ENCODE data around the gene HNRNPUL1. TPM values are rescaled to one million over a fixed set of nuclear protein-coding genes. Genes with fewer than 3 reads are reported as not detected.

Gene HNRNPUL1
- total and polyA plus RNA-seq, 3 experiments from 2014 or later: 100 to 279 (median 270) TPM

- Mint-ChIP-seq H3K4me3 (peak overlapping the region; percentile 91 to 99 (median 97)), H3K4me1 (peaks cover 24 to 38% (median 32%) of the 10 kb centered on the region in 3 donors), H3K9me3 (peaks cover 0 to 4% (median 2%) of the 10 kb centered on the region in 5 donors), H3K36me3 (peaks cover 0 to 32% (median 3%) of the 10 kb centered on the region in 3 donors), H3K27ac (peak overlapping the region; percentile 99 to 100 (median 100)), H3K27me3 (peaks cover 0 to 19% of the 10 kb centered on the region in 2 donors)
- DNase-seq: no peak
- CTCF ChIA-PET: interaction anchor here (0.7 to 7.0 kb wide), 5 partner anchors 27 to 117 kb away, joined by 3 to 101 read pairs (median 5); partner anchors contain the start of gene CCDC97
- Histone ChIP-seq H3K27me3 (ENCODE audit: insufficient read depth, low read length, poor library complexity, severe bottlenecking) (no peaks in the 10 kb centered on the region), H3K4me3 (ENCODE audit: low read length) (peak overlapping the region; percentile 72), H3K4me1 (ENCODE audit: insufficient read depth, low read length) (peaks cover 20% of the 10 kb centered on the region), H3K9me3 (ENCODE audit: low read length) (no peaks in the 10 kb centered on the region), H3K27ac (ENCODE audit: low read depth, low read length) (peak overlapping the region; percentile 100), H3K36me3 (ENCODE audit: insufficient read depth, low read length) (no peaks in the 10 kb centered on the region)
- POLR2A ChIA-PET: interaction anchor here (0.8 to 6.5 kb wide), 7 partner anchors 35 to 599 kb away, joined by 3 to 128 read pairs (median 8); partner anchors contain the start of gene CCDC97
Observed at GRCh38 chr19:41261474-41262190, 2.5 kb upstream of the HNRNPUL1 start.

GRCh38 chr19:41263042-41263849 lies 926 bp upstream of the HNRNPUL1 start:
- ChIA-PET POLR2A (interaction anchor here (0.6 to 6.5 kb wide), 31 partner anchors 9 to 915 kb away, joined by 3 to 128 read pairs (median 5); partner anchors contain the start of genes ACTMAP, B9D2, C19orf47 and CCDC97), CTCF (interaction anchor here (0.7 to 7.0 kb wide), 14 partner anchors 14 to 177 kb away, joined by 3 to 101 read pairs (median 4); partner anchors contain the start of genes B9D2, CCDC97 and DMAC2)
- Histone ChIP-seq H3K4me1 (ENCODE audit: insufficient read depth, low read length) (peaks cover 34% of the 10 kb centered on the region), H3K9me3 (ENCODE audit: low read length) (no peaks in the 10 kb centered on the region), H3K27ac (ENCODE audit: low read depth, low read length) (peak overlapping the region; percentile 100), H3K36me3 (ENCODE audit: insufficient read depth, low read length) (peaks cover 7% of the 10 kb centered on the region), H3K27me3 (ENCODE audit: insufficient read depth, low read length, poor library complexity, severe bottlenecking) (no peaks in the 10 kb centered on the region), H3K4me3 (ENCODE audit: low read length) (peak overlapping the region; percentile 72)
- Mint-ChIP-seq H3K4me3 (peak overlapping the region; percentile 91 to 99 (median 97)), H3K4me1 (peaks cover 37 to 54% (median 47%) of the 10 kb centered on the region in 3 donors), H3K9me3 (peaks cover 0 to 4% (median 2%) of the 10 kb centered on the region in 5 donors), H3K27ac (peak overlapping the region; percentile 99 to 100 (median 100)), H3K36me3 (peaks cover 0 to 48% (median 3%) of the 10 kb centered on the region in 3 donors), H3K27me3 (peaks cover 0 to 19% of the 10 kb centered on the region in 2 donors)
- DNase-seq: peak; percentile 88 to 97 (median 96)

GRCh38 chr19:41264581-41265394 lies 616 bp downstream of the HNRNPUL1 start:
- ChIA-PET CTCF (interaction anchor here (0.7 to 7.0 kb wide), 9 partner anchors 14 to 90 kb away, joined by 3 to 101 read pairs (median 4); partner anchors contain the start of gene CCDC97), POLR2A (interaction anchor here (0.6 to 6.5 kb wide), 13 partner anchors 33 to 655 kb away, joined by 3 to 128 read pairs (median 6); partner anchors contain the start of genes B9D2, CCDC97, RPS19 and TGFB1)
- Mint-ChIP-seq H3K36me3 (peaks cover 0 to 61% (median 3%) of the 10 kb centered on the region in 3 donors), H3K4me3 (peak overlapping the region; percentile 91 to 99 (median 97)), H3K27ac (peak overlapping the region; percentile 99 to 100 (median 100)), H3K9me3 (peaks cover 0 to 4% (median 2%) of the 10 kb centered on the region in 5 donors), H3K4me1 (peaks cover 37 to 57% (median 47%) of the 10 kb centered on the region in 3 donors), H3K27me3 (peaks cover 0 to 19% of the 10 kb centered on the region in 2 donors)
- Histone ChIP-seq H3K27ac (ENCODE audit: low read depth, low read length) (peak overlapping the region; percentile 92), H3K36me3 (ENCODE audit: insufficient read depth, low read length) (peaks cover 21% of the 10 kb centered on the region), H3K4me1 (ENCODE audit: insufficient read depth, low read length) (peaks cover 34% of the 10 kb centered on the region), H3K27me3 (ENCODE audit: insufficient read depth, low read length, poor library complexity, severe bottlenecking) (no peaks in the 10 kb centered on the region), H3K4me3 (ENCODE audit: low read length) (peak overlapping the region; percentile 82), H3K9me3 (ENCODE audit: low read length) (no peaks in the 10 kb centered on the region)
- DNase-seq: peak; percentile 31 to 68 (median 39)

- Mint-ChIP-seq H3K4me1 (peaks cover 37 to 57% (median 47%) of the 10 kb centered on the region in 3 donors), H3K4me3 (peak overlapping the region; percentile 91 to 99 (median 97)), H3K9me3 (peaks cover 0 to 4% (median 2%) of the 10 kb centered on the region in 5 donors), H3K27ac (peak overlapping the region; percentile 85 to 100 (median 100)), H3K36me3 (peaks cover 0 to 65% (median 3%) of the 10 kb centered on the region in 3 donors), H3K27me3 (peaks cover 0 to 19% of the 10 kb centered on the region in 2 donors)
- no peaks in the 10 kb centered on the region for H3K9me3 ChIP-seq (ENCODE audit: low read length)
- H3K4me1 ChIP-seq (ENCODE audit: insufficient read depth, low read length): peaks cover 34% of the 10 kb centered on the region
- H3K27ac ChIP-seq (ENCODE audit: low read depth, low read length): peak overlapping the region; percentile 92
- ChIA-PET CTCF (interaction anchor here (0.8 to 6.4 kb wide), 3 partner anchors 31 to 61 kb away, joined by 3 to 101 read pairs (median 8); partner anchors contain the start of gene CCDC97), POLR2A (interaction anchor here (0.6 to 6.5 kb wide), 5 partner anchors 41 to 184 kb away, joined by 4 to 128 read pairs (median 23); partner anchors contain the start of genes CCDC97 and TGFB1)
- peak overlapping the region; percentile 82 for H3K4me3 ChIP-seq (ENCODE audit: low read length)
- peaks cover 23% of the 10 kb centered on the region for H3K36me3 ChIP-seq (ENCODE audit: insufficient read depth, low read length)
- no peaks in the 10 kb centered on the region for H3K27me3 ChIP-seq (ENCODE audit: insufficient read depth, low read length, poor library complexity, severe bottlenecking)
- DNase-seq: peak in 1 of 5 donors; percentile 15
Observed at GRCh38 chr19:41265395-41266153, 1.4 kb downstream of the HNRNPUL1 start.

- Histone ChIP-seq H3K9me3 (ENCODE audit: low read length) (no peaks in the 10 kb centered on the region), H3K27ac (ENCODE audit: low read depth, low read length) (no peak overlapping the region), H3K4me1 (ENCODE audit: insufficient read depth, low read length) (peaks cover 26% of the 10 kb centered on the region), H3K27me3 (ENCODE audit: insufficient read depth, low read length, poor library complexity, severe bottlenecking) (no peaks in the 10 kb centered on the region), H3K4me3 (ENCODE audit: low read length) (no peak overlapping the region), H3K36me3 (ENCODE audit: insufficient read depth, low read length) (peaks cover 58% of the 10 kb centered on the region)
- peaks cover 6 to 86% (median 18%) of the 10 kb centered on the region in 3 donors for H3K36me3 Mint-ChIP-seq
- H3K27ac Mint-ChIP-seq: peak overlapping the region in 2 of 8 donors; percentile 50 to 99
- no peak for DNase-seq
- peaks cover 0 to 1% of the 10 kb centered on the region in 2 donors for H3K27me3 Mint-ChIP-seq
- H3K4me3 Mint-ChIP-seq: no peak overlapping the region
- POLR2A ChIA-PET: interaction anchor here (0.9 kb wide), 1 partner anchor 16 kb away, joined by 3 read pairs; no protein-coding TSS in a partner anchor
- CTCF ChIA-PET: interaction anchor here (0.7 kb wide), 1 partner anchor 26 kb away, joined by 3 read pairs; no protein-coding TSS in a partner anchor
- H3K4me1 Mint-ChIP-seq: peaks cover 28 to 44% (median 35%) of the 10 kb centered on the region in 3 donors
- H3K9me3 Mint-ChIP-seq: peaks cover 0 to under 1% (median 0%) of the 10 kb centered on the region in 5 donors
Observed at GRCh38 chr19:41269055-41269454, 4.9 kb downstream of the HNRNPUL1 start.

GRCh38 chr19:41269571-41269970 lies 5.4 kb downstream of the HNRNPUL1 start:
- Mint-ChIP-seq H3K36me3 (peaks cover 6 to 89% (median 18%) of the 10 kb centered on the region in 3 donors), H3K4me1 (peaks cover 28 to 44% (median 35%) of the 10 kb centered on the region in 3 donors), H3K27me3 (no peaks in the 10 kb centered on the region), H3K9me3 (no peaks in the 10 kb centered on the region), H3K4me3 (no peak overlapping the region), H3K27ac (peak overlapping the region in 4 of 8 donors; percentile 27 to 50 (median 40))
- no peak for DNase-seq
- Histone ChIP-seq H3K9me3 (ENCODE audit: low read length) (no peaks in the 10 kb centered on the region), H3K4me3 (ENCODE audit: low read length) (no peak overlapping the region), H3K27ac (ENCODE audit: low read depth, low read length) (no peak overlapping the region), H3K36me3 (ENCODE audit: insufficient read depth, low read length) (peaks cover 63% of the 10 kb centered on the region), H3K27me3 (ENCODE audit: insufficient read depth, low read length, poor library complexity, severe bottlenecking) (no peaks in the 10 kb centered on the region), H3K4me1 (ENCODE audit: insufficient read depth, low read length) (peaks cover 26% of the 10 kb centered on the region)
- ChIA-PET POLR2A (interaction anchor here (0.9 kb wide), 1 partner anchor 16 kb away, joined by 3 read pairs; no protein-coding TSS in a partner anchor), CTCF (interaction anchor here (0.7 kb wide), 2 partner anchors 27 to 33 kb away, joined by 3 read pairs; no protein-coding TSS in a partner anchor)

Data from CD8-positive, alpha-beta memory T cell (primary cell).